HG03469 (cell line): ENCODE results near the gene ACTL8.

Experiments used
- ATAC-seq: cut with Tn5 transposase; IDR thresholded peaks from one replicate; pipeline ENCODE4 v1.9.1; 2021; ENCODE audit warnings: mild to moderate bottlenecking, moderate library complexity, moderate number of reproducible peaks; ENCODE audit not compliant: unreplicated experiment

The ACTL8 gene

GRCh38 chr1:17755120-17755519, at the start of gene ACTL8:
Gene ACTL8, plus strand, starts transcription at chr1:17755333. Its CDS starts 67,676 bp downstream, at chr1:17823009.
- ATAC-seq, result no peak

GRCh38 chr1:17706445-17706844, 48.7 kb upstream of the ACTL8 start:
- no peak for ATAC-seq

GRCh38 chr1:17709981-17710380, 45.2 kb upstream of the ACTL8 start:
- no peak for ATAC-seq

- no peak for ATAC-seq
Observed at GRCh38 chr1:17710889-17711576, 44.1 kb upstream of the ACTL8 start.

- no peak for ATAC-seq
Observed at GRCh38 chr1:17711577-17711910, 43.6 kb upstream of the ACTL8 start.

GRCh38 chr1:17711941-17712340, 43.2 kb upstream of the ACTL8 start:
- no peak for ATAC-seq

GRCh38 chr1:17713993-17714392, 41.1 kb upstream of the ACTL8 start:
- ATAC-seq, result no peak

GRCh38 chr1:17717594-17718535, 37.3 kb upstream of the ACTL8 start:
- ATAC-seq, result no peak

GRCh38 chr1:17719874-17720273, 35.3 kb upstream of the ACTL8 start:
- ATAC-seq, result no peak

GRCh38 chr1:17721444-17721843, 33.7 kb upstream of the ACTL8 start:
- no peak for ATAC-seq

GRCh38 chr1:17723684-17724083, 31.4 kb upstream of the ACTL8 start:
- ATAC-seq, result no peak

GRCh38 chr1:17724150-17724549, 31.0 kb upstream of the ACTL8 start:
- ATAC-seq, result no peak

- ATAC-seq, result no peak
Observed at GRCh38 chr1:17725084-17725719, 29.9 kb upstream of the ACTL8 start.

GRCh38 chr1:17725811-17726582, 29.1 kb upstream of the ACTL8 start:
- no peak for ATAC-seq

- no peak for ATAC-seq
Observed at GRCh38 chr1:17728123-17728712, 26.9 kb upstream of the ACTL8 start.

GRCh38 chr1:17729248-17729647, 25.9 kb upstream of the ACTL8 start:
- ATAC-seq, result no peak

GRCh38 chr1:17729909-17730308, 25.2 kb upstream of the ACTL8 start:
- no peak for ATAC-seq

- ATAC-seq, result no peak
Observed at GRCh38 chr1:17731460-17731859, 23.7 kb upstream of the ACTL8 start.

GRCh38 chr1:17732475-17732874, 22.7 kb upstream of the ACTL8 start:
- no peak for ATAC-seq

GRCh38 chr1:17733661-17734060, 21.5 kb upstream of the ACTL8 start:
- ATAC-seq, result no peak

- no peak for ATAC-seq
Observed at GRCh38 chr1:17734609-17735008, 20.5 kb upstream of the ACTL8 start.
